H9 (cell line): ENCODE results near the gene PRLH. TPM values are rescaled to one million over a fixed set of nuclear protein-coding genes. Genes with fewer than 3 reads are reported as not detected.

ENCODE experiments used
- DNase-seq: peaks from one replicate; pipeline ENCODE4 v3.0.0-alpha.2; 2017
- H2AFZ ChIP-seq: one replicate; pipeline ENCODE4 v1.6.1; 2013; ENCODE audit warnings: mild to moderate bottlenecking, low read length, control low read depth, moderate library complexity
- H2AK5ac ChIP-seq: 2 replicates; pipeline ENCODE4 v1.6.1; 2013; ENCODE audit warnings: low read length, control low read depth, mixed read lengths; ENCODE audit not compliant: insufficient read length
- H2BK120ac ChIP-seq: one replicate; pipeline ENCODE4 v1.6.1; 2013; ENCODE audit warnings: low read depth, mild to moderate bottlenecking, low read length, control low read depth, inconsistent platforms; ENCODE audit not compliant: poor library complexity, severe bottlenecking
- H2BK12ac ChIP-seq: 2 replicates; pipeline ENCODE4 v1.6.1; 2013; ENCODE audit warnings: low read length, control low read depth, mixed read lengths, low read depth; ENCODE audit not compliant: insufficient read length
- H2BK15ac ChIP-seq: 2 replicates; pipeline ENCODE4 v1.6.1; 2013; ENCODE audit warnings: low read depth, low read length, control low read depth
- H2BK20ac ChIP-seq: one replicate; pipeline ENCODE4 v1.6.1; 2013; ENCODE audit warnings: low read depth, mild to moderate bottlenecking, low read length, control low read depth, inconsistent platforms; ENCODE audit not compliant: poor library complexity, severe bottlenecking
- H2BK5ac ChIP-seq: 2 replicates; pipeline ENCODE4 v1.6.1; 2013; ENCODE audit warnings: low read length, control low read depth, mixed read lengths; ENCODE audit not compliant: insufficient read length
- H3K14ac ChIP-seq: 2 replicates; pipeline ENCODE4 v1.6.1; 2013; ENCODE audit warnings: low read length, control low read depth; ENCODE audit not compliant: insufficient read depth
- H3K18ac ChIP-seq: 2 replicates; pipeline ENCODE4 v1.6.1; 2013; ENCODE audit warnings: low read depth, mild to moderate bottlenecking, mixed read lengths, low read length, control low read depth; ENCODE audit not compliant: insufficient read length
- H3K23ac ChIP-seq: 2 replicates; pipeline ENCODE4 v1.6.1; 2013; ENCODE audit warnings: low read length, control low read depth, mixed read lengths, low read depth; ENCODE audit not compliant: insufficient read length
- H3K23me2 ChIP-seq: 2 replicates; pipeline ENCODE4 v1.6.1; 2013; ENCODE audit warnings: low read depth, mild to moderate bottlenecking, mixed read lengths, low read length, control low read depth; ENCODE audit not compliant: insufficient read length, poor library complexity, severe bottlenecking
- H3K27ac ChIP-seq: 2 replicates; pipeline ENCODE4 v1.5.1; 2013; ENCODE audit warnings: low read length, control low read depth, mixed read lengths, low read depth; ENCODE audit not compliant: insufficient read length
- H3K27me3 ChIP-seq: 2 replicates; pipeline ENCODE4 v1.6.1; 2013; ENCODE audit warnings: low read length, control low read depth, inconsistent platforms; ENCODE audit not compliant: insufficient read depth
- H3K4ac ChIP-seq: 2 replicates; pipeline ENCODE4 v1.6.1; 2013; ENCODE audit warnings: low read depth, mild to moderate bottlenecking, control low read depth, inconsistent platforms, low read length, moderate library complexity
- H3K4me1 ChIP-seq: 2 replicates; pipeline ENCODE4 v1.6.1; 2013; ENCODE audit warnings: low read length, control low read depth, inconsistent platforms; ENCODE audit not compliant: insufficient read depth
- H3K4me2 ChIP-seq: 2 replicates; pipeline ENCODE4 v1.6.1; 2013; ENCODE audit warnings: low read length, control low read depth, mixed read lengths; ENCODE audit not compliant: insufficient read length, insufficient read depth
- H3K56ac ChIP-seq: 2 replicates; pipeline ENCODE4 v1.6.1; 2013; ENCODE audit warnings: low read depth, mild to moderate bottlenecking, mixed read lengths, low read length, control low read depth; ENCODE audit not compliant: insufficient read length
- H3K79me1 ChIP-seq: 2 replicates; pipeline ENCODE4 v1.6.1; 2013; ENCODE audit warnings: low read depth, mild to moderate bottlenecking, moderate library complexity, low read length, control low read depth, inconsistent platforms; ENCODE audit not compliant: insufficient read depth, poor library complexity, severe bottlenecking
- H3K79me2 ChIP-seq: 2 replicates; pipeline ENCODE4 v1.6.1; 2013; ENCODE audit warnings: low read length, control low read depth, inconsistent platforms; ENCODE audit not compliant: insufficient read depth
- H3K9ac ChIP-seq: 2 replicates; pipeline ENCODE4 v1.6.1; 2013; ENCODE audit warnings: low read length, control low read depth, mixed read lengths; ENCODE audit not compliant: insufficient read length; ENCODE audit errors: extremely low read depth
- H3K9me3 ChIP-seq: one replicate; pipeline ENCODE4 v1.6.1; 2013; ENCODE audit warnings: low read depth, low read length, inconsistent platforms; ENCODE audit not compliant: control insufficient read depth
- H3T11ph ChIP-seq: one replicate; pipeline ENCODE4 v1.6.1; 2013; ENCODE audit warnings: mild to moderate bottlenecking, low read length, control low read depth, inconsistent platforms
- H4K20me1 ChIP-seq: one replicate; pipeline ENCODE4 v1.6.1; 2013; ENCODE audit not compliant: control insufficient read depth, insufficient read length, insufficient read depth
- H4K5ac ChIP-seq: 2 replicates; pipeline ENCODE4 v1.6.1; 2013; ENCODE audit warnings: low read depth, mild to moderate bottlenecking, mixed read lengths, low read length, control low read depth; ENCODE audit not compliant: insufficient read length
- H4K8ac ChIP-seq: replicated peaks from 2 replicates; pipeline ENCODE4 v1.6.1; 2013; ENCODE audit warnings: low read length, control low read depth, mixed read lengths, low read depth; ENCODE audit not compliant: insufficient read length
- H4K91ac ChIP-seq: 2 replicates; pipeline ENCODE4 v1.6.1; 2013; ENCODE audit warnings: low read depth, mild to moderate bottlenecking, moderate library complexity, mixed read lengths, low read length, control low read depth; ENCODE audit not compliant: insufficient read length
- H3K27ac Mint-ChIP-seq, 3 experiments: 2 replicates in 2 of 3; 3 replicates in 1 of 3; pipeline ENCODE4 v1.8.0; 2020 to 2021; ENCODE audit warnings: mixed read lengths in 3 of 3, mild to moderate bottlenecking in 1 of 3, moderate library complexity in 1 of 3
- H3K27me3 Mint-ChIP-seq: 2 replicates; pipeline ENCODE4 v1.8.0; 2021; ENCODE audit warnings: low read depth, mild to moderate bottlenecking, moderate library complexity, mixed read lengths
- H3K36me3 Mint-ChIP-seq, 3 experiments: 2 replicates in 2 of 3; 3 replicates in 1 of 3; pipeline ENCODE4 v1.8.0; 2020 to 2021; ENCODE audit warnings: low read depth in 3 of 3, mixed read lengths in 3 of 3; ENCODE audit not compliant: insufficient read depth in 1 of 3
- H3K4me1 Mint-ChIP-seq, 2 experiments: 2 replicates each; pipeline ENCODE4 v1.8.0; 2020; ENCODE audit warnings: mixed read lengths in 2 of 2
- H3K4me3 Mint-ChIP-seq, 2 experiments: 2 replicates in 1 of 2; 3 replicates in 1 of 2; pipeline ENCODE4 v1.8.0; 2020 to 2021; ENCODE audit warnings: mild to moderate bottlenecking in 2 of 2, mixed read lengths in 2 of 2, moderate library complexity in 1 of 2
- H3K9me3 Mint-ChIP-seq, 2 experiments: 2 replicates in 1 of 2; 3 replicates in 1 of 2; pipeline ENCODE4 v1.8.0; 2020; ENCODE audit warnings: mild to moderate bottlenecking in 2 of 2, mixed read lengths in 2 of 2, moderate library complexity in 1 of 2
- CTCF ChIP-seq: fragments of 200-600 bp; sonication (generic); conservative IDR thresholded peaks from 3 replicates; pipeline ENCODE4 v1.8.0; 2021; ENCODE audit warnings: antibody characterized with exemption, mild to moderate bottlenecking
- WGBS: extraction: QIAGEN DNeasy Blood & Tissue Kit; methylation state at CpG from one replicate; pipeline ENCODE4 v1.1.7; 2013; ENCODE audit warnings: missing lambda C conversion rate, low lambda C conversion rate, mixed read lengths; ENCODE audit not compliant: insufficient read length; ENCODE audit errors: extremely low coverage; 5-methylcytosine and 5-hydroxymethylcytosine counted together
- total RNA-seq: library from RNA; stranded (reverse); gene quantifications from 2 replicates; pipeline ENCODE4 v1.2.1, GENCODE V29; 2021

PRLH gene
- total RNA-seq, 1 experiment from 2014 or later, result not detected

DNA sequence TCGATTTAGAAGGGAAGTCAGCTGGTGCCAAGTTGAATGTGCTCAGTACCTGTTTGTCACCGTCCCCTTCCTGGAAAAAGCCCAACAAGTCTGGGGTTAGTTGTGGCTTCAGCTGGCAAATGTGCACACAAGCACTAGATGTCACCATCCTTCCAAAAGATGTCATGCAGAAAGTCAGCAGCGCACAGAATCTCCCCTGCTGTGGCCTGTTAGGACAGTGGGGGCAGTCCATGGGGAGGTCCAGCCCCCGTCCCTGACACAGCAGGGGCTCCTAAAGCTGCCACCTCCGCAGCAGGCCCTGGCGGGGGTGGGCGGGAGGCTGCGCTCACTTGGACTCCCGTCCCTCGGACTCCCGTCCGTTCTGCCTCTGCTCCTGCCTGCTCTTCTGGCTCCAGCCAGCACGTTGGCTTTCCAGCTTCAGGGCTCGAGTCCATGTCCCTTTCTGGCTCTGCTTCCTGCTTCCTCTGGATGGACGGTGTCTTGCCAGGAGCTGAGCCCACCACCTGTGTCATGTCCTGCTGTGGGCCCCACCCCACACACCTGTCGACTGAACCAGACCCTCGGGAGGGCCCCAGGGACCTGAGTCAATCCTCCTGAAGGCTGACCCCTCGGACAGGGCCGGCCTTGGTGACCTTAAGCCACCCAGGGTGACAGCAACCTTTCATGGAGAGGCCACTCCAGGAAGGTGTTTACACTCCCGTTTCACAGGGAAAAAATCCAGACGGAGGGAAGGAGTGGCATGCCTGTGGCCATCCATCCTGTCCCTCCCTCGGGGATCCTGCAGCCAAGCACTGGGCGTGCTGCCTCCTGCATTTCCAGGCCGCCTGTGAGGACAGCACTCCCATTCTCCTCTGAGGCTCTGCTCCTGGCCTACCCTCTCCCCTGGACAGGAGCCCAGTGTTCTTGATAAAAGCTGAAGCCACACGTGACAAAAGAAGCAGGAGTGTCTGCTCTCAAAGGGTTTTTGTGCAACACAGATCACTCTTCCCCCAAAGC lies 15.7 kb downstream of the PRLH start:
- Histone ChIP-seq H3K23me2 (no peaks in the 10 kb centered on the region), H3K9ac (no peak overlapping the region), H4K5ac (no peak overlapping the region), H3K4ac (no peak overlapping the region), H4K20me1 (no peaks in the 10 kb centered on the region), H2AK5ac (no peak overlapping the region), H3K79me2 (peaks cover 8% of the 10 kb centered on the region; the same call in 1 of the 2 replicates), H2BK120ac (no peak overlapping the region), H3K4me1 (peaks cover 5% of the 10 kb centered on the region; the same call in 1 of the 2 replicates), H3K9me3 (no peaks in the 10 kb centered on the region), H4K91ac (no peak overlapping the region), H3K23ac (no peak overlapping the region), H3K27me3 (no peaks in the 10 kb centered on the region), H3T11ph (no peak overlapping the region), H3K79me1 (no peaks in the 10 kb centered on the region), H2BK12ac (no peak overlapping the region), H3K56ac (no peak overlapping the region), H3K4me2 (no peak overlapping the region), H2BK20ac (no peak overlapping the region), H3K27ac (no peak overlapping the region), H2AFZ (no peak overlapping the region), H2BK15ac (no peak overlapping the region), H4K8ac (no peak overlapping the region), H2BK5ac (no peak overlapping the region), H3K14ac (no peak overlapping the region), H3K18ac (no peak overlapping the region)
- Mint-ChIP-seq H3K4me1 (peaks cover 33 to 46% of the 10 kb centered on the region in 2 experiments), H3K9me3 (no peaks in the 10 kb centered on the region), H3K4me3 (peak overlapping the region in 1 of 2 experiments; percentile 50; a peak in 1 of 5 replicates), H3K27me3 (no peaks in the 10 kb centered on the region), H3K27ac (peak overlapping the region; percentile 49 to 86 (median 62); a peak in 5 of 7 replicates), H3K36me3 (peaks cover 0 to 24% (median 1%) of the 10 kb centered on the region in 3 experiments; a peak in 4 of 7 replicates)
- WGBS, result no CpG with 5 or more reads among the region's 25 CpGs
- peak; percentile 51; the same call in 2 of the 3 replicates for TF ChIP-seq CTCF
- DNase-seq, result no peak
